HEK293T (cell line): ENCODE measurements around the gene C1orf210.

ENCODE experiments used
- CTCF ChIA-PET: fragments of 350-600 bp; formaldehyde crosslinking; extraction: SDS; loops from one replicate; lab custom pipeline; 2021; ENCODE audit warnings: antibody characterized with exemption, inconsistent platforms; lab: Yijun Ruan, JAX
- POLR2A ChIA-PET: fragments of 350-600 bp; formaldehyde crosslinking; extraction: SDS; loops from one replicate; lab custom pipeline; 2020; ENCODE audit warnings: antibody characterized with exemption, inconsistent platforms; lab: Yijun Ruan, JAX
- DNase-seq: peaks from one replicate; pipeline ENCODE4 v3.0.0; 2012; ENCODE audit warnings: mixed read lengths; ENCODE audit errors: extremely low spot score
- ARNT ChIP-seq: fragments of 450-650 bp; IDR thresholded peaks from 2 replicates; pipeline ENCODE4 v1.6.1; 2017; ENCODE audit warnings: mild to moderate bottlenecking
- BHLHE40 ChIP-seq: fragments of 450-650 bp; IDR thresholded peaks from 2 replicates; pipeline ENCODE4 v1.6.1; 2016; ENCODE audit warnings: mild to moderate bottlenecking, moderate library complexity, borderline replicate concordance
- CTBP1 ChIP-seq: fragments of 450-650 bp; IDR thresholded peaks from 2 replicates; pipeline ENCODE4 v1.6.1; 2016; ENCODE audit warnings: borderline replicate concordance
- ELF4 ChIP-seq: fragments of 450-650 bp; IDR thresholded peaks from 2 replicates; pipeline ENCODE4 v1.6.1; 2017; ENCODE audit warnings: antibody characterized with exemption
- FOXA1 ChIP-seq: fragments of 450-650 bp; IDR thresholded peaks from 2 replicates; pipeline ENCODE4 v1.6.1; 2016; ENCODE audit warnings: mild to moderate bottlenecking
- FOXK2 ChIP-seq: fragments of 450-650 bp; IDR thresholded peaks from 2 replicates; pipeline ENCODE4 v1.6.1; 2016; ENCODE audit warnings: mild to moderate bottlenecking
- FOXM1 ChIP-seq: fragments of 450-650 bp; IDR thresholded peaks from 2 replicates; pipeline ENCODE4 v1.6.1; 2017; ENCODE audit warnings: mild to moderate bottlenecking, borderline replicate concordance
- HDGF ChIP-seq: fragments of 450-650 bp; IDR thresholded peaks from 2 replicates; pipeline ENCODE4 v1.6.1; 2017; ENCODE audit warnings: antibody characterized with exemption, borderline replicate concordance
- L3MBTL2 ChIP-seq: fragments of 450-650 bp; conservative IDR thresholded peaks from 2 replicates; pipeline ENCODE4 v1.6.1; 2016; ENCODE audit warnings: mild to moderate bottlenecking
- LEF1 ChIP-seq: fragments of 450-650 bp; IDR thresholded peaks from 2 replicates; pipeline ENCODE4 v1.6.1; 2017; ENCODE audit warnings: mild to moderate bottlenecking, borderline replicate concordance
- NFRKB ChIP-seq: fragments of 450-650 bp; IDR thresholded peaks from 2 replicates; pipeline ENCODE4 v1.6.1; 2016; ENCODE audit warnings: mild to moderate bottlenecking, moderate library complexity
- SP1 ChIP-seq: fragments of 450-650 bp; IDR thresholded peaks from 2 replicates; pipeline ENCODE4 v1.6.1; 2017
- SUZ12 ChIP-seq: fragments of 450-650 bp; IDR thresholded peaks from 2 replicates; pipeline ENCODE4 v1.6.1; 2016; ENCODE audit warnings: mild to moderate bottlenecking
- TARDBP ChIP-seq: fragments of 450-650 bp; IDR thresholded peaks from 2 replicates; pipeline ENCODE4 v1.6.1; 2016
- ZNF384 ChIP-seq: fragments of 450-650 bp; IDR thresholded peaks from 2 replicates; pipeline ENCODE4 v1.6.1; 2016
- TF ChIP-seq, protein P1 (sequence below): fragments of 450-650 bp; IDR thresholded peaks from 2 replicates; pipeline ENCODE4 v1.6.1; 2016

C1orf210 gene

DNA sequence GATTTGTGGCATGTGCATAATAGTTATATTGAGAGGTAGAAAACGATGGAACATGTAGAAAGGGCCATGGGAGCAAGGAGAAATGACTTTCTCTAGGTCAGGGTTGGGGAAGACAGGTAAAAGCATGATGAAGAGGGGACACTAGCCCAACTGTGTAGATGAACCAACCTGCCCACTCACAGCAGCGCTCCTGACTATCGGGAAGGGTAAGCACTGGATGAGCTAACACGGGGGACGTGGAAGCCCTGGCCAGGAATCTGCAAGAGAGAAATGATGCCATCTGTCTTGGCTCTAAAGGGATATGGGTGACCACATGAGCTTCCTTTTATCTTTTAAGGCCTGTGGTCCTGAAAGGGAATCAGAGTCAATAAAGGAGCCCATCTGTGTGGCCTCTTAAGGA, 51.8 kb downstream of the C1orf210 start:
- no peak for DNase-seq
- TF ChIP-seq ELF4 (no peak), TARDBP (no peak), NFRKB (no peak), CTBP1 (no peak), FOXA1 (no peak), SP1 (no peak), ARNT (no peak), HDGF (no peak), BHLHE40 (no peak), SUZ12 (no peak), LEF1 (no peak), L3MBTL2 (no peak), ZNF384 (no peak), FOXK2 (no peak), FOXM1 (no peak)
- TF ChIP-seq, protein P1, sequence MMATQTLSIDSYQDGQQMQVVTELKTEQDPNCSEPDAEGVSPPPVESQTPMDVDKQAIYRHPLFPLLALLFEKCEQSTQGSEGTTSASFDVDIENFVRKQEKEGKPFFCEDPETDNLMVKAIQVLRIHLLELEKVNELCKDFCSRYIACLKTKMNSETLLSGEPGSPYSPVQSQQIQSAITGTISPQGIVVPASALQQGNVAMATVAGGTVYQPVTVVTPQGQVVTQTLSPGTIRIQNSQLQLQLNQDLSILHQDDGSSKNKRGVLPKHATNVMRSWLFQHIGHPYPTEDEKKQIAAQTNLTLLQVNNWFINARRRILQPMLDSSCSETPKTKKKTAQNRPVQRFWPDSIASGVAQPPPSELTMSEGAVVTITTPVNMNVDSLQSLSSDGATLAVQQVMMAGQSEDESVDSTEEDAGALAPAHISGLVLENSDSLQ = no peak
- CTCF ChIA-PET = no interaction called here
- POLR2A ChIA-PET = interaction anchor here (0.7 kb wide), 1 partner anchor 181 kb away, joined by 3 read pairs; no protein-coding TSS in a partner anchor

- ChIA-PET POLR2A (no interaction called here), CTCF (no interaction called here)
- DNase-seq = no peak
- TF ChIP-seq FOXK2 (no peak), CTBP1 (no peak), ZNF384 (no peak), LEF1 (no peak), FOXM1 (no peak), BHLHE40 (no peak), ELF4 (no peak), ARNT (no peak)
Measured at GRCh38 chr1:43232482-43232881, 52.9 kb downstream of the C1orf210 start.

- ChIA-PET POLR2A (no interaction called here), CTCF (no interaction called here)
- TF ChIP-seq LEF1 (no peak), TARDBP (no peak), HDGF (no peak)
- TF ChIP-seq, protein P1 = no peak
- no peak for DNase-seq
Measured at GRCh38 chr1:43232074-43232473, 53.3 kb downstream of the C1orf210 start.
